ENCODE results near the gene NPAS3. TPM values are rescaled to one million over a fixed set of nuclear protein-coding genes. Genes with fewer than 3 reads are reported as not detected.

NPAS3 gene
- total RNA-seq, 1 donor from 2014 or later: 2.3 TPM

GRCh38 chr14:33323979-33324378 is 385.3 kb downstream of the NPAS3 start:
- DNase-seq (ENCODE audit: low spot score): no peak

DNA sequence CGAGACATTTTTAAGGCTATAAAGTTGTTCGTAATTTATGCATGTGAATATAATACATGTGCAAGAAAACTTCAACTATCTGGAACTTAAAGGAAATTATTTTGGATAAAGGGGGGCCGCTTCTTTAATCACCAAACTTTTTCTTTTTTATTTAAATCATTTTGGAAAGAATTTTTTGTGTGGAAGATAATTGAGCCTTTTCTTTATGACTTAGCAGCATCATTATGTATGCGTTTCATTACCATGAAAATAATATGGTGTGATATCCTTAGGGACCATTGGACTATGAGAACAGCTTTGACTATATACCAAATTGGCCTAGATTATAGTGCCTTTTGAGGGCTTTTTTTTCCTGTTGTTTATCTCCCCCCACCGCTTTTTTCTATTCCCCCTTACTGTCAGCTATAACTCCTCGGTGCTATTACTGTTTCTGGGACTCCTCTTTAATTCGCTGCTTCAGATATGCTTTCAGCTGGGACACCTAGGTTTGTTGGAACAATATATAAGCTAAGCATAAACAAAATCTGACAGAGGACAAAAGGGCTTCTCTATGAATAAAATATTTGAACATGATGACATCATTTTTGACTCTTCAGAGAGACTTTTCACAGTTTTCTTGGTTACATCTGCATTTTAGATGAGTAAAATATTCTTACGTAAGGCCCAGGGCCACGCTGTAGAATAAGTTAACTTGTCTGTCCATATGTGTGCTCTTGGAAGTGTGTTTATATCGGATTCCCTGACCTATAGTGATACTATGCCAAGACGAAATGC is 392.7 kb downstream of the NPAS3 start:
- DNase-seq (ENCODE audit: low spot score): no peak

- no peak for DNase-seq (ENCODE audit: low spot score)
Measured at GRCh38 chr14:33332497-33332896, 393.8 kb downstream of the NPAS3 start.

DNA sequence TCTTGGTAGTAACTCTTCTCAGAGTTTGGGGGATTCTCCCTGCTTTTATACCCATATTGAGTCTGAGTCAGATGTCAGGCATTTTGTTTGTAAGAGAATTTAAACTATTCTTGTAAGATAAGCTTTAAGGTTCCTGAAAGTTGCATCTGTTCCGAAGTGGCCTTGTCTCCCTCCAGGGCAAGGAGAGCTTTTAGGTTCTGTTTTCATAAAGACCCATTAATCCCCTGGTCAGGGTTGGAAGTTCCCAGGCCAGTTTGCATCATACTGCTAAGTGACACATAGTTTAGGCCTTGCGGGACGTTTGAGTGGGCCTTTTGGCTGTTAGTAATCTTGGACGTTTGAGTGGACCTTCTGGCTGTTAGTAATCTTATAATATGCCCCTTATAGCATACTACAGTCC is 396.7 kb downstream of the NPAS3 start:
- DNase-seq (ENCODE audit: low spot score): no peak

DNA sequence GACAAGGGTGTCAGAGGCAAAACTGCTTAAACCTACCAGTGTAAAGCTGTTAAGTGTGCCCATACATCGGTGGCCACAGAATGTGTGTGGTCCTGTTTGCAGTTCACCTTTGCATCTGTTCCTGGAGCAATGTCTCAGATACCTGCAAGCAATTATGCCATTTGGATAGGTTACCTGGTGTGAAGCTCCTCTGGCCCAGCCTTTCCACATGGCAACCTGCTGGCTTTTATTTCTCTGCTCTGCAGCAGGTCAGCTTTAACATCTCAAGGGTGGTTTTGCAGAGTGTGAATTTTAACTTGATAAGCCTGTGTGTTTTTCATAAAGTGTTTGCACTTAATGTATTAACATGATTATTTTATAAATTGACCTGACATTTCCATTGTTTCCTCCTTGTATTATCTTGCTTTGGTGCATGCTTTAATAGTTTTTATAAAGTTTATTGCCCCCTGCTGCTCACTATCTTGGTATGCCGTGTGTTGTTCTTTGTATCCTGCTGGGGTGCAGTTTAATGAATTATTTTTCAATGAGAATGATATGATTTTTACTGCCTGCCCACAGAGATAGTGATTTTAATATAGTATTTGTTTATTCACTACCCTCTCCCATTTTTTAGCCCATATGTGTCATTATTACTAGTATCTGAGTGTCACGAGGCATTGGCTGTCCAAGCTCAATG is 403.8 kb downstream of the NPAS3 start:
- DNase-seq (ENCODE audit: low spot score): no peak

DNA sequence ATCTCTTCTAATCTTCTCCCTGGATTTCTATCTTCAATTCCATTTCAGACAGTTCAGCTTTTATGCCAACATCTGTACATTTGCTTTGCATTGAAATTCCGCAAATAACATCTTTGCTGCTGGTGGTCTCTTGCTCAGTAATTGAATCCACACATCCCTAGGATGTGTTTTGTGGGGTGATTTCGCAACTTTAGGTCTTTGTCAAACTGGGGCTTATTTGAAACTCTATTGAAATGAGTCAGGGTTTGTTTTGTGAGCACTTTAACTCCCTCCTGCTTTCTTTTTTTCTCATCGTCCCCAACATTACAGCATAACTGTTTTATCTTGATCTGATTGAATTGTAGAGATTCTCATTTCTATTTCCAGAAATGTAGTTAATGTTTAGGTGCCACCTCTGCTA is 404.3 kb downstream of the NPAS3 start:
- DNase-seq (ENCODE audit: low spot score): no peak

GRCh38 chr14:33347796-33348195 is 409.1 kb downstream of the NPAS3 start:
- no peak for DNase-seq (ENCODE audit: low spot score)

DNA sequence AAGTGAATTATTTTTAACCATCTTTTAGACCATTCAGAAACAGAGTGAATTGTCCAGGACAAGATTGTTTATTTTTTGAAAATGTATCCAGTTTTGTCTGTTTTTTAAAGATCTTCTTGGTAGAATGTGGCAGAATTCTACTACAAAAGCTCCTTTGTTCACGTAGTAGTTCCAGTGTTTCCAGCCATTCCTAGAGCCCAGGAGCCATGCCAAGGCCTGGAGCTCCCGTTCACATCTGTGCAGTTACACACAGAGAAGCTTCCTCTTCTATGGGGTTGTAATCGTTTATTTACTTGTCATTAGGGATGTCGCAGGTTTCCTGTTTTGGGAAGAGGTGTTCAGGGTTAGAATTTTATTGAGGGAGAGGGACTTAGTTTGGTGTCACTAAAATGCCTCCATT is 409.8 kb downstream of the NPAS3 start:
- DNase-seq (ENCODE audit: low spot score): no peak

- DNase-seq (ENCODE audit: low spot score): no peak
Measured at GRCh38 chr14:33349871-33350270, 411.2 kb downstream of the NPAS3 start.

DNA sequence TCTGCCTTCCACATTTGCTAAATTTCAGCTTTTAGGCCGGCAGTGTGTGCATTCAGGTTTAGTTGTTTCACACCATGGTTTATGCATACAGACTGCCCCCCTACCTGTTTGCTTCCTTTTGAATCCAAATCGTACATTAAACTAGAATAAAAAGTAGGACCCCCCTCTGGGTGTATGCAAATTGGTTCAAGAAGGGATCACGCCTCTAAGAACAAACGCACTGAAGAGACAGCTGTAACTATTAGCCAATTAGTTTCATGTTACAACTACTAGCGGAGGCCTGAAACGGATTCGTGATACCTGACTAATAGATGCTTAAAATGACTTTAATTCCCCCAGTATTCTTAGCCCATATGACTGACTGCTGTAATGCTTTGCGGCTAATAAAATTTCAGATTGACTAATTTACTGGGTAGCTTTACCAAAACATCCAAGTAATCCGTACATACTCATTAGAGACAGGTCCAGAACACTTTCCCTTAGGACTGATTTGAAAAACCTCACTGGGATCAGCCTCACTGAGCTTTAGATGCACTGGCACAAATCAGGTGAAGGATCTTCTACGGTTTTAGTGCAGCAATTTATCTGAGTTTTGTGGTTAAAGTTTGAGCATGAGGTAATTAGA is 411.8 kb downstream of the NPAS3 start:
- DNase-seq (ENCODE audit: low spot score): no peak

DNA sequence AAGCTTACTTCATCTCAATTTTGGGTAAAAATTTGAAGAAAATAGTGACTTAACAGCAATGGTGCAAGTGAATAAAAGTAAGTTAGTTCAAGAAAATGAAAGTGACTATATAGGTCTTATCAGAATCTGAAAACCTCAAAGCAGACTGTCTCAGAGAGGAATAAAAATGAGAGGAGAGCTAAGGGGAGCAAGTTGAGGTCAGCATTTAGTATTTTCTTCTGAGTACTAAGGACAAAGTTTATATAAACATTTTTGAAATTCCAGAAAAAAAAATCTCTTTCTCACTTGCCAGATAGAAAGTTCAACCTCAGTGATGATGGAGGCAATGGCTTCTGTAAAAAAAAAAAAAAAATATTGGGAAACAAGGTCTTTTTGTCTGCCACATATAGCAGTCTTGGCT is 414.1 kb downstream of the NPAS3 start:
- no peak for DNase-seq (ENCODE audit: low spot score)

DNA sequence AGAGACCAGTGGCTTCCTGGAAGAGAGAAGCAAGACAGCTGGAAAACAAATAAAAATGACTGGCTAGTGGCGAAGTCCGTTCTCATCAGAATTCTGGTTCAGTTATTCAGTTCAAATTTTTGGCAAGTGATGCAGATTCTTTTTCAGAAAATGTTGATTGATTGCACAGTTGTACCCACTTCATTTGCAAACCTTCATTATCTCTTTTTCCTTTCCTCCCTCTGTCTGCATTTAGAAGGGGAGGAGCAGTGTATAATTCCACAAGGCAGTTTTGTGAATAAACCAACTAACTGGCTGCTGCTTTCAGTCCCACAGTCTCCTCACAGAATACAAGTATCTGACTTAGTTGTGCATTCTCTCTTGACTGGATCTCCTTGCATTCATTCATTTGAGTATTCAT is 417.5 kb downstream of the NPAS3 start:
- DNase-seq (ENCODE audit: low spot score): no peak

GRCh38 chr14:33357225-33358010 is 418.7 kb downstream of the NPAS3 start:
- no peak for DNase-seq (ENCODE audit: low spot score)

- no peak for DNase-seq (ENCODE audit: low spot score)
Measured at GRCh38 chr14:33359288-33359881, 420.7 kb downstream of the NPAS3 start.

GRCh38 chr14:33362934-33363333 is 424.3 kb downstream of the NPAS3 start:
- no peak for DNase-seq (ENCODE audit: low spot score)

DNA sequence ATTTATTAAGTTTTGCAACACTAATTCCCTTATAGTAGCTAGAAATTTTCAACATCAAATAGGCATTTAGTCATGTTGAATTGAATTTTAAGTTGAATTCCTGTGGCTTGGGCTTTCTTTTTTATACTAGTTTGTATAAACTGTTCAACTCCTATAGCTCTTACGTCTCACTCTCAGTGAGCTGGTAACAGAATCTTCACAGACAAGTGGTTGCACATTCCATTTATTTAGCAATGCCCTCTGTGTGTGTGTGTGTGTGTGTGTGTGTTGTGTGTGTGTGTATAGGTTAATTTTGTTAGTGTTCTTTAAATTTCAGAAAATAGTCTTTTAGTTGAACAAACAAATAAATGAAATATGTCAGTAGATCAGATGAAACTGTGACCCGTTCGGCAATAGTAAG is 425.0 kb downstream of the NPAS3 start:
- DNase-seq (ENCODE audit: low spot score): no peak

GRCh38 chr14:33364466-33364865 is 425.8 kb downstream of the NPAS3 start:
- DNase-seq (ENCODE audit: low spot score): no peak

DNA sequence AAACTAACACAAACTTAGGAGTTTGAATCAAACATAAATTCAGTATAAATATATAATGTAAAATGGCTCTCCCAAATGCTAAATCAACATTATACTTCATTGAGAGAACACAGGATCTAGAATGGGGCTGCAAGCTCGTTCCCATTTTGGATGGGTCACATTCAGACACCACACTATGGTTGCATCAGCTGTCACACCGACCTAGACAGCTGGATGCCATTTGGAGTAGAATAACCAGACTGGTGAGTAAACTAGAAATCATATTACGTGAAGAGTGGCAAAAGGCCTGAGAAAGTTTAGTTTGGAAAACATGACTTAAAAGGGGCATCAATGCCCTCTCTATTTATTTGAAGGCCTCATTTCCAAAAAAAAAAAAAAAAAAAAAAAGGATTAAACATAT is 430.4 kb downstream of the NPAS3 start:
- DNase-seq (ENCODE audit: low spot score): no peak

DNA sequence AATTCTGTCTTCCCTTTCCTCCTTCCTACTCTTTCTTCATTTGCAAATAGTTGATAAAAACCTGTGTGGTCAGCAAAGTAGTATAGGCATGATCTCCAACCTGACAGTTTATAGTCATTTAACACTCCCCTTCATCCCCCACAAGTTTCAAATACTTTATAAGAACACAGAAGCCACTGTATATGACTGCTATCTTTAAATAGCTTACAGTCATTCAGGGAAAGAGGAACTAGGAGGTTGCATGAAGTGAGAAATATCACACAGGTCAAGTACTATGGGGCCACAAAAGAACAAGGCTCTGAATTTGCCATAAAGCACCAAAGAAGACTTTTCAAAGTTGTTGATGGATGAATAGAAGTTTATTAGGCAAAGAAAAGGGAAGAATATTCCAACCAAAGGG is 431.3 kb downstream of the NPAS3 start:
- no peak for DNase-seq (ENCODE audit: low spot score)

DNA sequence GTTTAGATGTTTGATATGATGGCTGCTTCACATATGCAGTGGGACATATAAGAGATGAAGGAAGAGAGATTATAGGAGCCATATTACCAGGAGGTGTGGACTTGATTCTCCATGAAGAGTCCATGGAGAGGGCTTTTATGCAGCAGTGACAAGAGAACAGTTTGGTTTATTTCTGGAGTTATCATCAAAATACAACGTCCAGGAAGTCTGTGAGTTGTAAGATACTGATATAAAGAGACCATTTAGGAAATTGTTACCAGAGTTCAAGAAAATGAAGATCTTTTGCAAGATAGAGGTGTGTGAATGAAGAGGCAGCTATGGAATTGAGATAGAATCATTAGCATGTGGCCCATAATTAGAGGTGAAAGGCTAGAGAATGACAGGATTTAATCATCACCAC is 431.7 kb downstream of the NPAS3 start:
- no peak for DNase-seq (ENCODE audit: low spot score)

GRCh38 chr14:33375196-33375595 is 436.5 kb downstream of the NPAS3 start:
- DNase-seq (ENCODE audit: low spot score): no peak

- no peak for DNase-seq (ENCODE audit: low spot score)
Measured at GRCh38 chr14:33375786-33376185, 437.1 kb downstream of the NPAS3 start.

Measured in ureter (tissue), 1 donor.